PC-3 (cell line): ENCODE data around the gene NR2E1. TPM values are rescaled to one million over a fixed set of nuclear protein-coding genes. Genes with fewer than 3 reads are reported as not detected.

Source experiments
- ATAC-seq: fragments of 200-7000 bp; cut with Tn5 transposase; 2 replicates; pipeline ENCODE4 v1.9.1; 2020; ENCODE audit warnings: mild to moderate bottlenecking, moderate library complexity
- BruUV-seq: library from RNA; stranded (reverse); fragments of 400-500 nt; replicated peaks from 2 replicates; lab custom pipeline; 2021; lab: Mats Ljungman, UMichigan
- CTCF ChIA-PET: fragments of 300-600 bp; sonication (Branson Sonifier 250); formaldehyde crosslinking; loops from one replicate; lab custom pipeline; 2022; ENCODE audit warnings: antibody characterized with exemption; lab: Charles Lee
- POLR2A ChIA-PET: fragments of 300-600 bp; sonication (Branson Sonifier 250); formaldehyde crosslinking; loops from one replicate; lab custom pipeline; 2022; ENCODE audit warnings: antibody characterized with exemption; ENCODE audit not compliant: unreplicated experiment; lab: Charles Lee
- DNase-seq: peaks from one replicate; pipeline ENCODE4 v3.0.0-alpha.2; 2015
- H2AFZ ChIP-seq: fragments of 300-600 bp; sonication (generic); 2 replicates; pipeline ENCODE4 v1.6.0; 2016; ENCODE audit warnings: antibody characterized with exemption, low read length
- H3F3A ChIP-seq: fragments of 300-600 bp; sonication (generic); one replicate; pipeline ENCODE4 v1.6.0; 2017; ENCODE audit warnings: antibody characterized with exemption, low read length, control low read depth, mild to moderate bottlenecking; ENCODE audit not compliant: unreplicated experiment
- H3K27ac ChIP-seq: fragments of 300-600 bp; sonication (generic); 2 replicates; pipeline ENCODE4 v1.5.1; 2016; ENCODE audit warnings: mild to moderate bottlenecking, low read length
- H3K27me3 ChIP-seq: fragments of 300-600 bp; sonication (generic); 2 replicates; pipeline ENCODE4 v1.6.1; 2016; ENCODE audit warnings: low read length, mixed read lengths
- H3K36me3 ChIP-seq: fragments of 300-600 bp; sonication (generic); 2 replicates; pipeline ENCODE4 v1.6.1; 2016; ENCODE audit warnings: low read depth, mixed run types, low read length, mixed read lengths
- H3K4me1 ChIP-seq: fragments of 300-600 bp; sonication (generic); 2 replicates; pipeline ENCODE4 v1.5.1; 2016; ENCODE audit warnings: low read length; ENCODE audit not compliant: insufficient read depth
- H3K4me2 ChIP-seq: fragments of 300-600 bp; sonication (generic); 2 replicates; pipeline ENCODE4 v1.6.0; 2016; ENCODE audit warnings: low read length
- H3K4me3 ChIP-seq: fragments of 300-600 bp; sonication (generic); 2 replicates; pipeline ENCODE4 v1.5.1; 2016; ENCODE audit warnings: mild to moderate bottlenecking, low read length, mixed read lengths
- H3K79me2 ChIP-seq: fragments of 300-600 bp; sonication (generic); 2 replicates; pipeline ENCODE4 v1.6.1; 2017; ENCODE audit warnings: low read length, mixed read lengths
- H3K9ac ChIP-seq: fragments of 300-600 bp; sonication (generic); 2 replicates; pipeline ENCODE4 v1.6.0; 2016; ENCODE audit warnings: mild to moderate bottlenecking, low read length
- H3K9me2 ChIP-seq: fragments of 300-600 bp; sonication (generic); replicated peaks from 2 replicates; pipeline ENCODE4 v1.6.1; 2016; ENCODE audit warnings: mixed run types, low read length, mixed read lengths
- H3K9me3 ChIP-seq: fragments of 300-600 bp; sonication (generic); 2 replicates; pipeline ENCODE4 v1.6.1; 2016; ENCODE audit warnings: low read length, mixed read lengths
- H4K20me1 ChIP-seq: fragments of 300-600 bp; sonication (generic); 2 replicates; pipeline ENCODE4 v1.6.1; 2016; ENCODE audit warnings: low read length, mixed read lengths
- CTCF ChIP-seq: fragments of 300-600 bp; sonication (generic); conservative IDR thresholded peaks from 2 replicates; pipeline ENCODE4 v1.5.1; 2017; ENCODE audit warnings: antibody characterized with exemption, low read depth, mild to moderate bottlenecking, low read length
- EZH2 ChIP-seq: fragments of 300-600 bp; sonication (generic); IDR thresholded peaks from one replicate; pipeline ENCODE4 v1.6.1; 2017; ENCODE audit warnings: antibody characterized with exemption, mild to moderate bottlenecking, low read length; ENCODE audit not compliant: unreplicated experiment
- EZH2phosphoT487 ChIP-seq: fragments of 300-600 bp; sonication (generic); IDR thresholded peaks from 2 replicates; pipeline ENCODE4 v1.6.1; 2018; ENCODE audit warnings: mild to moderate bottlenecking, antibody characterized with exemption, low read length, borderline replicate concordance
- intact Hi-C: fragments of 100-400 bp; cut with micrococcal nuclease; formaldehyde crosslinking; loops from 2 replicates; pipeline ENCODE4 v1.9.0; 2023
- total RNA-seq: library from RNA; depleted of rRNA; stranded (reverse); fragments of >200 nt; gene quantifications from 2 replicates; pipeline ENCODE4 v1.2.3, GENCODE V29; 2014

NR2E1 gene
- total RNA-seq, 1 experiment from 2014 or later, result 0.07 TPM

DNA sequence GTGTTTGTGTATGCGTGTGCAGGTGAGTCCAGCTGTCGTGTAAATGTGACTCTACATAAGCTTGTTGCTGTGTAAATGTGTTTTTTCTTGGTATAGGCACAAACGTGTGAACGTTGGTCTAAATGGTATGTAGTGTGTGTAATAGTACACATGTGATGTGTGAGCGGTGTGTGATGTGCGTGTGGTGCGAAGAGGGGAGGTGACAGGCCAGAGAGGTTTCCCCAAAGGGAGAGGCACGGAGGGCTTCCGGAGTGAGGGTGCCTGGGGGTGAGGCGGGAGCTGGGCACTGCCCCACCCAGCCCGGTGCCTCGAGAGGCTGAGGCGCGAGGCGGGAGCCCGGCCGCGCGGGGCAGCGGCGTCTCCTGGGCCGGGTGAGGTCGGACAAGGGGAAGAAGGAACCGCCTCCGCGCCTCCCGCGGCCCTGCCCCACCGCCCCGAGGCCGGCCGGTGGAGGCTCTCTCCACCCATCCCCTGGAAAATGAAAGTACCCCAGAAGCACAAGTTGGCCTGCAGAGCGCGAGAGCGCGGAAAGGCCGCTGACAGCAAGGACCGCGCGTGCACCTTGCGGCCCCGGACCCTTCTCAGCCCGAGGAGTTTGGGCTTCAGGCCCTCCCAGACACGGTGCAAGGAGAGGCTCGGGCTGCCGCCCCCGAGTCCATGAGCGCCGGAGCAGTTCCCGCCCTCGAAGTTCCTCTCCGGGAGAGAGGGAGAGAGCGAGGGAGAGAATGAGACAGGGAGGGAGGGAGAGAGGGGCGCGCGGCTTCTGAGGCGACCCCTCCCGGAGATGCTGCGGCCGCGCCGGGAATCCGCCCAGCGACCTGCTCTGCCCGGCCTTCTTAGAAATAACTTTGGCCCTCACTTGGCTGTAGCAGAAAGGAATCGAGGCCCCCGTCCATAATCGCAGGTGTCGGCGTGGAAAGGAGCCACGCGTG is 48.1 kb upstream of the NR2E1 start:
- DNase-seq (no peak), ATAC-seq (peak; percentile 54)
- intact Hi-C loops, result loop anchor here (10.0 kb wide), 1 partner anchor 107 kb away; no protein-coding TSS in a partner anchor
- H3K36me3 ChIP-seq, result no peaks in the 10 kb centered on the region
- peak overlapping the region; percentile 96 for H3K4me2 ChIP-seq
- H3F3A ChIP-seq, result no peaks in the 10 kb centered on the region
- H3K79me2 ChIP-seq, result no peaks in the 10 kb centered on the region
- peak overlapping the region; percentile 97 for H2AFZ ChIP-seq
- H3K4me1 ChIP-seq, result no peaks in the 10 kb centered on the region
- ChIA-PET POLR2A (no interaction called here), CTCF (no interaction called here)
- H3K27ac ChIP-seq, result no peak overlapping the region
- H3K9me2 ChIP-seq, result no peaks in the 10 kb centered on the region
- H3K4me3 ChIP-seq, result peak overlapping the region; percentile 72
- no peak for TF ChIP-seq CTCF
- TF ChIP-seq EZH2phosphoT487, result no peak
- no peak for TF ChIP-seq EZH2
- H4K20me1 ChIP-seq, result no peaks in the 10 kb centered on the region
- BruUV-seq, result no TSS peak
- no peak overlapping the region; the same call in 1 of the 2 replicates for H3K9ac ChIP-seq
- H3K9me3 ChIP-seq, result no peaks in the 10 kb centered on the region
- no peaks in the 10 kb centered on the region for H3K27me3 ChIP-seq

DNA sequence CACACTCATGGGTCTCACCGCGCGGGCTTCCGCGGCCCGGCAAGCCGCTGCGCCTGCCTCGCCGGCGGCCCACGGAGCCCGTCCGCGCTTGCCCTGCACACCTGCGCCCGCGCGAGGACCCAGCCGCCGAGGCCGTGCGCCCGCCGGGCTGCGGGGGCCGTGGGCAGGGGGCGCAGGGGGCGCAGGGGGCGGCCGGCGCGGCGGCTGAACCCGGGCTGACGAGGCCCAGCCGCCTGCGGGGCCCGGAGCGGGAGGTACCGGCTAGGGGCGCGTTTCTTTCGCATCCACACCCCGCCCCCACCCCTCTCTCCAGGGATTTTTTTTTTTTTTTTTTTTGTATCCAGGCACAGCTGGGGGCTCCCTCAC is 47.5 kb upstream of the NR2E1 start:
- Histone ChIP-seq H3K36me3 (no peaks in the 10 kb centered on the region), H3K27me3 (no peaks in the 10 kb centered on the region), H2AFZ (peak overlapping the region; percentile 97; the same call in 1 of the 2 replicates), H3K9me3 (no peaks in the 10 kb centered on the region), H3K9me2 (no peaks in the 10 kb centered on the region), H3F3A (no peaks in the 10 kb centered on the region), H3K4me2 (peak overlapping the region; percentile 96), H3K4me3 (peak overlapping the region; percentile 72), H4K20me1 (no peaks in the 10 kb centered on the region), H3K4me1 (no peaks in the 10 kb centered on the region), H3K79me2 (no peaks in the 10 kb centered on the region), H3K9ac (no peak overlapping the region), H3K27ac (no peak overlapping the region)
- DNase-seq (no peak), ATAC-seq (0 out of 2 replicates have a peak, but pooled peaks have one; percentile 4)
- CTCF ChIA-PET, result no interaction called here
- intact Hi-C loops, result loop anchor here (10.0 kb wide), 1 partner anchor 106 kb away; no protein-coding TSS in a partner anchor
- BruUV-seq, result no TSS peak
- POLR2A ChIA-PET, result no interaction called here
- no peak for TF ChIP-seq CTCF
- no peak for TF ChIP-seq EZH2phosphoT487
